HCT116 (cell line): ENCODE measurements around the gene LEKR1. TPM values are rescaled to one million over a fixed set of nuclear protein-coding genes. Genes with fewer than 3 reads are reported as not detected.

Experiments used
- ATAC-seq: fragments of 200-7000 bp; cut with Tn5 transposase; 2 replicates; pipeline ENCODE4 v1.9.1; 2020; ENCODE audit warnings: mild to moderate bottlenecking, moderate library complexity
- BruUV-seq: library from RNA; stranded (reverse); fragments of 400-500 nt; replicated peaks from 2 replicates; lab custom pipeline; 2021; lab: Mats Ljungman, UMichigan
- CTCF ChIA-PET: fragments of 300-600 bp; sonication (Branson Sonifier 250); formaldehyde crosslinking; loops from one replicate; lab custom pipeline; 2021; ENCODE audit warnings: antibody characterized with exemption; lab: Charles Lee
- POLR2A ChIA-PET: fragments of 300-600, 350-600 bp; sonication (Branson Sonifier 250); formaldehyde crosslinking; loops from one replicate; lab custom pipeline; 2021; ENCODE audit warnings: antibody characterized with exemption; lab: Charles Lee
- RAD21 ChIA-PET, 2 experiments: fragments of 300-600 bp; sonication (Branson Sonifier 250); formaldehyde crosslinking; loops; one replicate each; lab custom pipeline; 2023; ENCODE audit warnings: low total read pairs in 2 of 2; ENCODE audit not compliant: uncharacterized antibody in 2 of 2, unreplicated experiment in 2 of 2, low non-redundant PET in 1 of 2; lab: Charles Lee
- DNase-seq: peaks from one replicate; pipeline ENCODE4 v3.0.0-alpha.2; 2010; ENCODE audit warnings: low read depth, low spot score
- H2AFZ ChIP-seq: fragments of 200-600 bp; shearing (Covaris generic), sonication (generic); 2 replicates; pipeline ENCODE4 v1.6.1; 2017; ENCODE audit warnings: low read depth, mixed run types, mixed read lengths, antibody characterized with exemption, low read length; ENCODE audit not compliant: poor library complexity, severe bottlenecking
- H3K27ac ChIP-seq: 2 replicates; pipeline ENCODE4 v1.5.1; 2012; ENCODE audit warnings: low read depth, low read length
- H3K27me3 ChIP-seq: fragments of 200-600 bp; sonication (generic); 2 replicates; pipeline ENCODE4 v1.6.1; 2016; ENCODE audit warnings: mixed run types, low read length, mixed read lengths; ENCODE audit not compliant: insufficient read depth
- H3K36me3 ChIP-seq, 2 experiments: fragments of 200-500 bp in 1 of 2; fragments of 200-600 bp in 1 of 2; sonication (Bioruptor generic) in 1 of 2; sonication (generic) in 1 of 2; 2 replicates each; pipeline versions ENCODE4 v1.5.1 to v1.6.1; 2014 to 2016; ENCODE audit warnings: low read length in 2 of 2, inconsistent platforms in 1 of 2, mixed read lengths in 1 of 2, mixed run types in 1 of 2; ENCODE audit not compliant: insufficient read depth in 2 of 2, control insufficient read depth in 1 of 2
- H3K4me1 ChIP-seq, 2 experiments: fragments of 200-600 bp in 1 of 2; sonication (generic) in 1 of 2; 2 replicates each; pipeline versions ENCODE4 v1.5.1 to v1.6.1; 2012 to 2017; ENCODE audit warnings: low read length in 2 of 2, inconsistent platforms in 1 of 2, mild to moderate bottlenecking in 1 of 2, mixed read lengths in 1 of 2, mixed run types in 1 of 2, moderate library complexity in 1 of 2; ENCODE audit not compliant: insufficient read depth in 2 of 2, control insufficient read depth in 1 of 2
- H3K4me2 ChIP-seq: fragments of 200-600 bp; sonication (generic); 2 replicates; pipeline ENCODE4 v1.6.1; 2017; ENCODE audit warnings: mixed run types, low read length, mixed read lengths
- H3K4me3 ChIP-seq, 2 experiments: fragments of 200-600 bp in 1 of 2; sonication (generic) in 1 of 2; replicated peaks in 1 of 2; 2 replicates each; pipeline ENCODE4 v1.5.1; 2011 to 2016; ENCODE audit warnings: low read length in 2 of 2, control low read depth in 1 of 2, low read depth in 1 of 2, mild to moderate bottlenecking in 1 of 2, mixed read lengths in 1 of 2, mixed run types in 1 of 2
- H3K79me2 ChIP-seq: fragments of 200-600 bp; sonication (generic); 2 replicates; pipeline ENCODE4 v1.6.1; 2017; ENCODE audit warnings: mild to moderate bottlenecking, mixed run types, low read length, moderate library complexity, mixed read lengths; ENCODE audit not compliant: insufficient read depth
- H3K9ac ChIP-seq: fragments of 200-600 bp; sonication (generic); 2 replicates; pipeline ENCODE4 v1.6.1; 2016; ENCODE audit warnings: low read length, mixed read lengths
- H3K9me2 ChIP-seq: fragments of 200-600 bp; sonication (generic), shearing (Covaris generic); 2 replicates; pipeline ENCODE4 v1.6.1; 2017; ENCODE audit warnings: mixed run types, mild to moderate bottlenecking, moderate library complexity; ENCODE audit not compliant: insufficient read depth
- H3K9me3 ChIP-seq, 2 experiments: fragments of 200-500 bp in 1 of 2; fragments of 200-600 bp in 1 of 2; sonication (Bioruptor generic) in 1 of 2; sonication (generic) in 1 of 2; 2 replicates each; pipeline ENCODE4 v1.6.1; 2014 to 2017; ENCODE audit warnings: low read length in 2 of 2, mixed read lengths in 2 of 2, inconsistent platforms in 1 of 2, low read depth in 1 of 2, mild to moderate bottlenecking in 1 of 2, mixed run types in 1 of 2, moderate library complexity in 1 of 2; ENCODE audit not compliant: control insufficient read depth in 1 of 2, insufficient read depth in 1 of 2
- H4K20me1 ChIP-seq: fragments of 200-600 bp; sonication (generic), shearing (Covaris generic); 2 replicates; pipeline ENCODE4 v1.6.1; 2017; ENCODE audit warnings: mixed run types, mild to moderate bottlenecking, moderate library complexity; ENCODE audit not compliant: insufficient read depth
- CBX3 ChIP-seq: IDR thresholded peaks from 2 replicates; pipeline ENCODE4 v1.6.1; 2012; ENCODE audit warnings: low read depth
- EGR1 ChIP-seq: IDR thresholded peaks from 2 replicates; pipeline ENCODE4 v1.6.1; 2012; ENCODE audit warnings: low read depth
- EZH2 ChIP-seq: fragments of 200-600 bp; sonication (generic); IDR thresholded peaks from 2 replicates; pipeline ENCODE4 v1.6.1; 2017; ENCODE audit warnings: antibody characterized with exemption, mixed run types
- POLR2A ChIP-seq: IDR thresholded peaks from 2 replicates; pipeline ENCODE4 v1.7.0; 2011; ENCODE audit warnings: borderline replicate concordance; ENCODE audit not compliant: insufficient read depth, insufficient read length; ENCODE audit errors: extremely low read depth
- POLR2AphosphoS5 ChIP-seq: IDR thresholded peaks from 2 replicates; pipeline ENCODE4 v1.6.1; 2011; ENCODE audit warnings: mild to moderate bottlenecking, low read depth, low read length, moderate library complexity
- intact Hi-C: fragments of 100-400 bp; cut with micrococcal nuclease; formaldehyde crosslinking; loops from 2 replicates; pipeline ENCODE4 v1.10.0; 2022
- total RNA-seq: library from RNA; stranded (reverse); gene quantifications from one replicate; pipeline ENCODE4 v1.2.1, GENCODE V29; 2021; ENCODE audit not compliant: unreplicated experiment
- TF ChIP-seq, protein P1 (sequence below): IDR thresholded peaks from 2 replicates; pipeline ENCODE4 v1.6.1; 2012
- TF ChIP-seq, protein P2 (sequence below): IDR thresholded peaks from 2 replicates; pipeline ENCODE4 v1.6.1; 2012

The LEKR1 gene
- total RNA-seq, 1 experiment from 2014 or later: 2.1 TPM

- no peaks in the 10 kb centered on the region for H4K20me1 ChIP-seq
- ChIA-PET CTCF (no interaction called here), RAD21 (no interaction called here), POLR2A (no interaction called here)
- H3K9ac ChIP-seq: no peak overlapping the region
- H3K4me1 ChIP-seq: no peaks in the 10 kb centered on the region
- H3K36me3 ChIP-seq: no peaks in the 10 kb centered on the region
- H3K4me2 ChIP-seq: no peak overlapping the region
- no peak overlapping the region for H3K4me3 ChIP-seq
- H2AFZ ChIP-seq: no peak overlapping the region
- DNase-seq (no peak), ATAC-seq (no peak)
- no peak overlapping the region for H3K27ac ChIP-seq
- no peaks in the 10 kb centered on the region for H3K9me3 ChIP-seq
- no peaks in the 10 kb centered on the region for H3K27me3 ChIP-seq
- H3K9me2 ChIP-seq: no peaks in the 10 kb centered on the region
- no TSS peak for BruUV-seq
- intact Hi-C loops: no loop called here
- no peaks in the 10 kb centered on the region for H3K79me2 ChIP-seq
- TF ChIP-seq EGR1: no peak
- no peak for TF ChIP-seq CBX3
- no peak for TF ChIP-seq POLR2AphosphoS5
- TF ChIP-seq, protein P1, sequence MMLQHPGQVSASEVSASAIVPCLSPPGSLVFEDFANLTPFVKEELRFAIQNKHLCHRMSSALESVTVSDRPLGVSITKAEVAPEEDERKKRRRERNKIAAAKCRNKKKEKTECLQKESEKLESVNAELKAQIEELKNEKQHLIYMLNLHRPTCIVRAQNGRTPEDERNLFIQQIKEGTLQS: no peak
These were observed 154.9 kb downstream of the LEKR1 start for GRCh38 chr3:156981005-156981404.

DNA sequence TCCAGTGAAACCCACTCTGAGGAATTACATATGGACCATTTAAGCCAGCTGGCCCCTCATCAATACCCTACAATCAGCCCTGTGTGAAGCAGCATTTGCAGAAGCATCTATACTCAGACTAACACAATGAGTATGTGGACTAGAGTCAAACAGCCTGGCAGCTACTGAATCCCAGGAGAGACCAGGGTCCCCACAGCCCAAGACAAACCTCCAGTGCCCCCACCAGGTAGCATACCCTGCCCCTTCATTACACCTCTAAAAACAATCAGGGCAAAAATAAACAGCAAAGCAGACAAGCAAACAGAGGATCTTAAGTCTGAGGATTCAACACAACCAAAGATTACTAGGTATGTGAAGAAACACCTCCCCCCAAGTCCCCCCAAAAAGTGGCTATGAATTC lies 157.4 kb downstream of the LEKR1 start:
- no peaks in the 10 kb centered on the region for H3K9me2 ChIP-seq
- H3K27ac ChIP-seq: no peak overlapping the region
- no peak overlapping the region for H3K9ac ChIP-seq
- intact Hi-C loops: no loop called here
- H3K27me3 ChIP-seq: no peaks in the 10 kb centered on the region
- ChIA-PET POLR2A (no interaction called here), RAD21 (no interaction called here), CTCF (no interaction called here)
- no peaks in the 10 kb centered on the region for H3K9me3 ChIP-seq
- H3K36me3 ChIP-seq: no peaks in the 10 kb centered on the region
- no peak for DNase-seq
- H4K20me1 ChIP-seq: no peaks in the 10 kb centered on the region
- TF ChIP-seq, protein P2, sequence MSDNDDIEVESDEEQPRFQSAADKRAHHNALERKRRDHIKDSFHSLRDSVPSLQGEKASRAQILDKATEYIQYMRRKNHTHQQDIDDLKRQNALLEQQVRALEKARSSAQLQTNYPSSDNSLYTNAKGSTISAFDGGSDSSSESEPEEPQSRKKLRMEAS: no peak
- TF ChIP-seq POLR2A (no peak), EZH2 (no peak)
- no peak overlapping the region for H3K4me3 ChIP-seq
- no peak for ATAC-seq
- no peaks in the 10 kb centered on the region for H3K79me2 ChIP-seq
- no TSS peak for BruUV-seq
- no peak overlapping the region for H2AFZ ChIP-seq
- no peak overlapping the region for H3K4me2 ChIP-seq
- H3K4me1 ChIP-seq: no peaks in the 10 kb centered on the region
